Midbrain (tissue), 1 donor: ENCODE results near the gene MS4A3.
"Not testable (repeated sequence)": the region's sequence is repeated elsewhere in the genome, so short reads cannot be mapped to it uniquely, and the experiment has no call there.

ENCODE experiments used
- DNase-seq: peaks from one replicate; lab custom pipeline; 2025; lab: John Stamatoyannopoulos, UW

MS4A3 gene

DNA sequence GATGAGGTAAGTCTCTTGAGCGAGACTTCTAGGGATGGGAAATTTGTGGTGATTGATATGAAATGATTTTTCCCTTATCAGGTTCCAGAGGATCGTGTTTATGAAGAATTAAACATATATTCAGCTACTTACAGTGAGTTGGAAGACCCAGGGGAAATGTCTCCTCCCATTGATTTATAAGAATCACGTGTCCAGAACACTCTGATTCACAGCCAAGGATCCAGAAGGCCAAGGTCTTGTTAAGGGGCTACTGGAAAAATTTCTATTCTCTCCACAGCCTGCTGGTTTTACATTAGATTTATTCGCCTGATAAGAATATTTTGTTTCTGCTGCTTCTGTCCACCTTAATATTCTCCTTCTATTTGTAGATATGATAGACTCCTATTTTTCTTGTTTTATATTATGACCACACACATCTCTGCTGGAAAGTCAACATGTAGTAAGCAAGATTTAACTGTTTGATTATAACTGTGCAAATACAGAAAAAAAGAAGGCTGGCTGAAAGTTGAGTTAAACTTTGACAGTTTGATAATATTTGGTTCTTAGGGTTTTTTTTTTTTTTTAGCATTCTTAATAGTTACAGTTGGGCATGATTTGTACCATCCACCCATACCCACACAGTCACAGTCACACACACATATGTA lies 39.1 kb downstream of the MS4A3 start:
- no peak for DNase-seq

DNA sequence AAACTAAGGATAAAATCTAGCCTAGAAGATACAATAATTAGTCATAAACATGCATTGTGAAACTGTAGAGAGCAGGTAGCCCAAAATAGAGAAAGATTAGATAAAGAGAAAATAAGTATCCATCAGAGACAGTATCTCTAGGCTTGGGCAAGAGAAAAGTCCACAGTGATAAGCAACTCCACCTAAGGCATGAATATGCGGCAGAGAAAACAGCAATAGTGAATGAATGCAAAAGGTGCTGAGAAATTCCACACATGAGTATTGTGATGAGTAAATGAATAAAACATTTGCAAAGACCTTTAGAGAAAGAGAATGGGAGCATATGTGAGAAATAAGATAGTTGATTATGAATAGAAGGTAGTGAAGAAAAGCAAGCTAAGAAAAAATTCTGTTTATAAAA lies 40.7 kb downstream of the MS4A3 start:
- no peak for DNase-seq

DNA sequence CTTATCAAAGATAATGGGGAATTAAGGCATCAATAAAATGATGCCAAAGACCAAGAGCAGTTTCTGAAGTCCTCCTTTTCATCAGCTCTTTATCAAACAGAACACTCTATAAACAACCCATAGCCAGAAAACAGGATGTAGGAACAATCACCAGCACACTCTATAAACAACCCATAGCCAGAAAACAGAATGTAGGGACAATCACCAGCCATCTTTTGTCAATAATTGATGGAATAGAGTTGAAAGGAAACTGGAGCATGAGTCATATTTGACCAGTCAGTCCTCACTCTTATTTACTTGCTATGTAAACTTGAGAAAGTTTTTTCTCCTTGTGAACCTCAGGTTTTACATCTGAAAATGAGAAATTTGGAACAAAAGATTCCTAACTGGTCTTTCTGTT lies 42.0 kb downstream of the MS4A3 start:
- no peak for DNase-seq

DNA sequence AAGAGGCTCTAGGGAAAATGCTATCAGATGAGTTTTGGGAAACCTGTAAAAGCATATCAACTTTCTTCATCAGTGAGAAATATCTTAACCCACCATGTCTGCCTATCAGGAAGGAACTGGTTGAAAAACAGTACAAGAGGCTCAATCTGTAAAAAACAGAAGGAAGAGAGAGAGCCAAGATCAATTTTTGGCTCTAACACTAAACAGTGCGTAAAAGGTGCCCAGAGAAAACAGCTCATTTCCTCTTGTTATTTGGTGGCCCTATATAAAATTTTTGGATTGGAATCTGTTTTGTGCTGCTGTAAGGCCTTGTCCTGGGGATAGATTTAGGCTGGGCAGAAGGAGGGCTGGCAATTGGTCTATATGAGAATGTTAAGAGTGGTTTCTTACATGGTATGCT lies 44.1 kb downstream of the MS4A3 start:
- DNase-seq, result no peak

DNA sequence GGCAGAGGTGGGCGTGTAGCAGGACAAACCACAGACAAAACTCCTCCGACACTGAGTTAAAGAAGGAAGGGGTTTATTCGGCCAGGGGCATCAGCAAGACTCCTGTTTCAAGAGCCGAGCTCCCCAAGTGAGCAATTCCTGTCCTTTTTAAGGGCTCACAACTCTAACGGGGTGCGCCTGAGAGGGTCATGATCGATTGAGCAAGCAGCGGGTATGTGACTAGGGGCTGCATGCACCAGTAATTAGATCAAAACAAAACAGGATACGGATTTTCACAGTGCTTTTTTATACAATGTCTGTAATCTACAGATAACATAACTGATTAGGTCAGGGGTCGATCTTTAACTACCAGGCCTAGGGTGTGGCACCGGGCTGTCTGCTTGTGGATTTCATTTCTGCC lies 44.9 kb downstream of the MS4A3 start:
- DNase-seq, result not testable (repeated sequence)

DNA sequence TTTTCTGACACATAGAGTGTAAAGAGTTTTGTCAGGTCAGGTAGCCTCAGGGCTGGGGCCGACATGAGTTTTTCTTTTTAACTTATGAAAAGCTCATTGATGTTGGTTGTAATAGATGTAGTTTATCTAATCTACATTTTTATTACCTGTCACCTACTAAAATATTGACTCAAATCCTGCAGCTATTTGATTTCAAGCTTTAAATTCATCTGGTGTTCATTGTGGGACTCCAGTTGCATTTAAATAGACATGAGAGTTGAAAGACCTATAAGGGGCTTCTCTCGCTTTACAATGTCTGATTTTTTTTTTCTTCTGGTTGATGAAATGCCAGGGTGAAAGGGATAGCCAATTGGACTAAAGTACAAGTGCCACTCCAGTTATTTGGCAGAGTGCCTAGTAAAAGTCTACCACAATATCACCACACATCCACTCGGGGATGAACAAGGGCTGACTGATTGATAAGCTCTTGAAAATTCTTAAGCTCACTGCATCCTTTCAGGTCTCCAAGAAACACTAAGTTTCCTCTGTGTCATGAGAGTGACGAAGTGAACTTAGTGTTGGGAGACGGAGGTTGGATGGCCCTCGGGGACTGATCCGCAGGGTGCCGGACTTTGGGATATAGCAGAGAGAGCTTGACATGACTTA lies 48.1 kb downstream of the MS4A3 start:
- not testable (repeated sequence) for DNase-seq

- DNase-seq, result not testable (repeated sequence)
Measured at GRCh38 chr11:60108631-60109030, 52.2 kb downstream of the MS4A3 start.

GRCh38 chr11:60111793-60112192 lies 55.3 kb downstream of the MS4A3 start:
- DNase-seq, result no peak

DNA sequence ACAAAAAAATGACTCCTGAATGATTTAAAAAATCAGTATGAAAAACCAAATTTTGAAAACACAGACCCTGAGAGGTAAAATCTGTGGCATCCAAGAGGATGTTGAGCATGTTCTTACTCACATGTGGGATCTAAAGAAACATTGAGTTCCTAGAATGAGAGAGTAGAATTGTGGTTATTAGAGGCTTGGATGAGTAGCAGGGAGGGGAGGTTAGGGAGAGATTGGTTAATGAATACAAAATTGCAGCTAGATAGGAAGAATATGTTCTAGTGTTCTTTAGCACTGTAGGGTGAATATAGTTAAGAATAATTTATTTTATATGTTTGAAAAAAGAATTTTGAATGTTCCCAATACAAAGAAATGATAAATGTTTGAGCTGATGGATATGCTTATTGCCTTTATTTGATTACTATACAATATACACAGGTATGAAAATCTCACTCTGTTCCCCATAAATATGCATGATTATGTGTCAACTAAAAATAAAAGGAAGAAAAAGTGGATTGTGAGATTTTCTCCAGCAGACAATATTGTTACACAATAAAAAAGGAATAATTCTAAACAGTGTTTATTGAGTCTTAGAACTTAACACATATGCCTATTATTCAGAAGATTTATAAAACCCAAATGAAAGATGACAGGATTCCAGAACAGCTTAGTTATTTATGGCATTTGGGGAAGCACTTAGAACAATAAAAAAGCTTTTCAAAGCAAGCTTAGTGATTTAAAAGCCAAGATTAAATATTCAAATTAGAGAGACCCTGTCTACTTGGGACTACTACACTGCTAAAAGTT lies 60.7 kb downstream of the MS4A3 start:
- no peak for DNase-seq

- DNase-seq, result no peak
Measured at GRCh38 chr11:60118338-60118737, 61.9 kb downstream of the MS4A3 start.

DNA sequence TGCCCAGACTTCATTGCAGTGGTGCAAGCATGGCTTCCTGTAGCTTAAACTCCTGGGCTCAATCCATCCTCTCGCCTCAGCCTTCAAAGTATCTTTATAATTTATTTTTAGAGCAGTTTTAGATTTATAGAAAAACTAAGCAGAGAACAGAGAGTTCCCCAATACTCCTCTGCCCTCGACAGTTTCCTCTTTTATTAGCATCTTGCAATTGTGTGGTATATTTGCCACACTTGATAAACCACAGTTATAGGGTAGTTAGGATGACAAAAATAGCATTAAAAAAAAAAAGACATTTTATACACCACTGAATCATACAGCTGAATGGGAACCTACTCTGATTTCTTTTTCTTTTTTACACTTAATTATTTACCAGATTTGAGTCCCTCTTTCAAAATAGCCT lies 63.2 kb downstream of the MS4A3 start:
- DNase-seq, result no peak
